Tibial artery (tissue), 4 donors: ENCODE results near the gene PDE4B.
A peak's percentile ranks its signal among the peaks of the same experiment; 100 is the strongest.
"Not testable (repeated sequence)": the region's sequence is repeated elsewhere in the genome, so short reads cannot be mapped to it uniquely, and the experiment has no call there.

ENCODE experiments used
- DNase-seq, 2 donors: peaks; one replicate each; pipeline ENCODE4 v3.0.0-alpha.2; 2019
- H3K27ac ChIP-seq, 2 donors: fragments of 200-600 bp; sonication (generic) in 1 of 2; 1 replicate in 1 of 2; 2 replicates in 1 of 2; pipeline ENCODE4 v1.5.1; 2018 to 2019; ENCODE audit warnings: mild to moderate bottlenecking in 1 of 2
- H3K27me3 ChIP-seq, 2 donors: fragments of 200-600 bp; sonication (generic) in 1 of 2; one replicate each; pipeline versions ENCODE4 v1.5.1 to v1.6.0; 2016 to 2019
- H3K36me3 ChIP-seq, 3 donors: fragments of 200-600 bp; sonication (generic) in 2 of 3; one replicate each; pipeline ENCODE4 v1.5.1; 2016 to 2019; ENCODE audit warnings: mild to moderate bottlenecking in 2 of 3
- H3K4me1 ChIP-seq, 4 donors: fragments of 200-600 bp; sonication (generic) in 2 of 4; 1 replicate in 3 of 4; 2 replicates in 1 of 4; pipeline ENCODE4 v1.5.1; 2016 to 2019
- H3K4me3 ChIP-seq, 2 donors: fragments of 200-600 bp; sonication (generic) in 1 of 2; 1 replicate in 1 of 2; 2 replicates in 1 of 2; pipeline ENCODE4 v1.5.1; 2018 to 2019; ENCODE audit warnings: mild to moderate bottlenecking in 2 of 2
- H3K9me3 ChIP-seq, 3 donors: fragments of 200-600 bp; sonication (generic) in 1 of 3; one replicate each; pipeline ENCODE4 v1.5.1; 2016 to 2019
- CTCF ChIP-seq, 2 experiments: fragments of 200-600 bp in 1 of 2; fragments of 450-650 bp in 1 of 2; IDR thresholded peaks; one replicate each; pipeline ENCODE4 v1.5.1; 2017 to 2019; ENCODE audit warnings: antibody characterized with exemption in 2 of 2, mild to moderate bottlenecking in 1 of 2, moderate library complexity in 1 of 2
- intact Hi-C: fragments of 100-400 bp; cut with DNase I; formaldehyde crosslinking; loops from one replicate; pipeline ENCODE4 v1.15.0; 2023; ENCODE audit warnings: low total_unique reads

Gene PDE4B

GRCh38 chr1:66317248-66317515 is 524.5 kb downstream of the PDE4B start:
- TF ChIP-seq CTCF (IDR thresholded peaks at IDR 0.05), result no peak
- Histone ChIP-seq H3K36me3 (no peaks in the 10 kb centered on the region), H3K9me3 (no peaks in the 10 kb centered on the region), H3K4me1 (peaks cover 0 to 34% (median 13%) of the 10 kb centered on the region in 4 donors), H3K4me3 (no peak overlapping the region), H3K27me3 (no peaks in the 10 kb centered on the region), H3K27ac (peak overlapping the region; percentile 87 to 93)
- intact Hi-C loops, result no loop called here
- no peak for DNase-seq

DNA sequence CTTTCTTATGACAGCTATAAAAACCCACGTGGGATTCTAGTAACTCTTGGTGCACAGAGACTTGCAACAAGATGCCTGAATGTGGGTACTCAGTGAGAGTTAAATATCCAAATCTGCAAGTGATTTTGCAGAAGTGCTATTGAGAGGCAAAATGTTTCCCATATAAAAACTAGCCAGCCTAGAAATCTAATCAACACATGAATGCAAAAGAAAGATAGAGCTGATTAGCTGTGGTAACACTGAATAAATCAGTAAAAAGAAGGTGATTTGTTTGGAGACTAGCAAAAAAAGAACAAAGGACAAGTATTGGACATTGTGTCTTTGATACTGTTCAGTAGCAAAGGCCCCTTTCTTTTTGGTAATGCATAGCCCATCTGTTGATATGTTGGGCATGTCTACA is 527.5 kb downstream of the PDE4B start:
- H3K36me3 ChIP-seq, result no peaks in the 10 kb centered on the region
- no peaks in the 10 kb centered on the region for H3K9me3 ChIP-seq
- no peak overlapping the region for H3K4me3 ChIP-seq
- H3K4me1 ChIP-seq, result peaks cover 0 to 39% (median 16%) of the 10 kb centered on the region in 4 donors
- intact Hi-C loops, result no loop called here
- no peak for DNase-seq
- H3K27me3 ChIP-seq, result no peaks in the 10 kb centered on the region
- no peak for TF ChIP-seq CTCF (IDR thresholded peaks at IDR 0.05)
- H3K27ac ChIP-seq, result no peak overlapping the region

GRCh38 chr1:66322462-66322861 is 529.8 kb downstream of the PDE4B start:
- H3K36me3 ChIP-seq, H3K9me3 ChIP-seq, H3K27ac ChIP-seq, DNase-seq, H3K4me3 ChIP-seq, H3K27me3 ChIP-seq, intact Hi-C loops: not testable (repeated sequence)
- peaks cover 0 to 18% (median 5%) of the 10 kb centered on the region in 4 donors for H3K4me1 ChIP-seq

- peak overlapping the region in 1 of 2 donors; percentile 18 for H3K27ac ChIP-seq
- no peak overlapping the region for H3K4me3 ChIP-seq
- no peaks in the 10 kb centered on the region for H3K9me3 ChIP-seq
- DNase-seq, result no peak
- H3K36me3 ChIP-seq, result no peaks in the 10 kb centered on the region
- TF ChIP-seq CTCF (IDR thresholded peaks at IDR 0.05), result no peak
- intact Hi-C loops, result no loop called here
- H3K4me1 ChIP-seq, result peaks cover 0 to 12% (median 3%) of the 10 kb centered on the region in 4 donors
- no peaks in the 10 kb centered on the region for H3K27me3 ChIP-seq
Measured at GRCh38 chr1:66323958-66324625, 531.4 kb downstream of the PDE4B start.

DNA sequence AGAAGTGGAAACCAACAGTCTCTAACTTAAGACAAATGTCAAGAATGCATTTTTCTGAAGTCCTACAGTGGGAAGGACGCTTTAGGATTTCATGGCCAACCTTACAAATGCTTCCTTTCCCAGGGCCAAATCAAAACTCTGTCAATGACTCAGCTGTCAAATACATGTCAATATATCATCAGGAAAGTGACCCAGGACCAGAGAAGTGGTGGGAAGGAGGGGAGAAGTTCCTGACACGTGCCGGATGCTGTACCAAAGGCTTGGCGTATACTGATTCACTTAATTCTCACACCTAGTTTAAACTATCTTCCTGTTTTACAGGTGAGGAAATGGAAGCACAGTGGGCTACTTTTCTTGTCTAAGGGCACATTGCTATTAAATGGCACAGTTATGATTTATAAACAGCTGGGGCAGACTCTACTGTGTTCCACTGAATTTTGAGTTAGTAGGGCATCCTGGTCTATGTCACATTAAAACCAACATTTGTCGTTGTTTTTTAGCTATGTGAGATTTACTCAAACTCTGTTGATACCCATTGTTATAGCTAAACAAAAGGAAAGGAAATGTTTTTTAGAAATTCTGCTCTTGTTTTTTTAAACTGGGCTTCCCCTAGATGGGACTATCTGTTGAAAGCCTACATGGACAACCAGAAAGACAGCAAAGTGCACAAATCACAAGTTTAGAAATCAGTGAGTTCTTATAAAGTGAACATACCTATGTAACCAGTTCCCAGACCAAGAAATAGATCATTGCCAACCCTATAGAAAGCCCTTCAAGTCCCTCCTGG is 533.1 kb downstream of the PDE4B start:
- DNase-seq, result no peak
- Histone ChIP-seq H3K27ac (no peak overlapping the region), H3K36me3 (no peaks in the 10 kb centered on the region), H3K4me1 (peaks cover 0 to 17% (median 6%) of the 10 kb centered on the region in 4 donors), H3K4me3 (no peak overlapping the region), H3K9me3 (no peaks in the 10 kb centered on the region), H3K27me3 (no peaks in the 10 kb centered on the region)
- intact Hi-C loops, result no loop called here
- no peak for TF ChIP-seq CTCF (IDR thresholded peaks at IDR 0.05)

DNA sequence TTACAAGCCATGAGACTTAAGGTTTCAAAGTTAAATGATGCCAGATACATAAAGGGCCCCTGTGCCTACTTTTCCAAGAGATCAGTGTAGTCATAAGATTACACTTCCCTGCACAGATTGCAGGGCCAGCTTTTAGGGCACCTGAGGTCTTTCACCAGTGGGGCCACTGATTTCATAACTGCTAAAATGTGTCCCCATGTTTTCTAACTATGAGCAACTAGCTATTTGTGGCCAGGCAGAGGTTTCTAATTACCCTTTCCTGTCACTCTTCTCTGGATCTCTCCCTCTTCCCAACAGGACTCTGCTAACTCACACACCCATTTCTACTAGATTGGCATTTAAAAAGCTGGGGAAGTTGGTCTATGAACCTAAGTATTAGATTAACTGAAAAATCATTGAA is 534.2 kb downstream of the PDE4B start:
- no peak for TF ChIP-seq CTCF (IDR thresholded peaks at IDR 0.05)
- H3K27me3 ChIP-seq, result no peaks in the 10 kb centered on the region
- no peak overlapping the region for H3K27ac ChIP-seq
- H3K4me3 ChIP-seq, result no peak overlapping the region
- peaks cover 0 to 24% (median 6%) of the 10 kb centered on the region in 4 donors for H3K4me1 ChIP-seq
- no peak for DNase-seq
- intact Hi-C loops, result no loop called here
- H3K9me3 ChIP-seq, result no peaks in the 10 kb centered on the region
- H3K36me3 ChIP-seq, result no peaks in the 10 kb centered on the region
